IMR-90 (cell line): ENCODE measurements around the gene MTMR4.

Experiments
- BHLHE40 ChIP-seq: fragments of 150-350 bp; IDR thresholded peaks from 2 replicates; pipeline ENCODE4 v1.6.1; 2016; ENCODE audit warnings: mild to moderate bottlenecking, low read depth, low read length
- CEBPB ChIP-seq: IDR thresholded peaks from 2 replicates; pipeline ENCODE4 v1.6.1; 2012; ENCODE audit warnings: low read depth, low read length, improper control_type of control experiment
- CHD1 ChIP-seq: IDR thresholded peaks from 2 replicates; pipeline ENCODE4 v1.6.1; 2012; ENCODE audit warnings: low read depth, low read length, improper control_type of control experiment
- FOS ChIP-seq: fragments of 150-350 bp; IDR thresholded peaks from 2 replicates; pipeline ENCODE4 v1.6.1; 2016; ENCODE audit warnings: low read depth, low read length
- MAFK ChIP-seq: IDR thresholded peaks from 2 replicates; pipeline ENCODE4 v1.6.1; 2012; ENCODE audit warnings: low read depth, low read length, improper control_type of control experiment
- MXI1 ChIP-seq: IDR thresholded peaks from 2 replicates; pipeline ENCODE4 v1.6.1; 2012; ENCODE audit warnings: low read depth, mild to moderate bottlenecking, low read length, moderate library complexity, borderline replicate concordance
- NFE2L2 ChIP-seq: fragments of 150-350 bp; IDR thresholded peaks from 2 replicates; pipeline ENCODE4 v1.6.1; 2016; ENCODE audit warnings: low read depth, mild to moderate bottlenecking, low read length
- POLR2A ChIP-seq: IDR thresholded peaks from 2 replicates; pipeline ENCODE4 v1.6.1; 2012; ENCODE audit warnings: mild to moderate bottlenecking, low read depth, low read length
- RAD21 ChIP-seq: IDR thresholded peaks from 2 replicates; pipeline ENCODE4 v1.6.1; 2012; ENCODE audit warnings: low read length, improper control_type of control experiment
- SMC3 ChIP-seq: fragments of 150-350 bp; IDR thresholded peaks from 2 replicates; pipeline ENCODE4 v1.6.1; 2016; ENCODE audit warnings: low read depth, mild to moderate bottlenecking, antibody characterized with exemption, low read length, moderate library complexity
- TF ChIP-seq, protein P1 (sequence below): fragments of 150-350 bp; IDR thresholded peaks from 2 replicates; pipeline ENCODE4 v1.6.1; 2016; ENCODE audit warnings: low read depth, mild to moderate bottlenecking, low read length, moderate library complexity, borderline replicate concordance
- TF ChIP-seq, protein P2 (sequence below): conservative IDR thresholded peaks from 2 replicates; pipeline ENCODE4 v1.5.1; 2012; ENCODE audit warnings: mild to moderate bottlenecking, low read depth, low read length, improper control_type of control experiment

DNA sequence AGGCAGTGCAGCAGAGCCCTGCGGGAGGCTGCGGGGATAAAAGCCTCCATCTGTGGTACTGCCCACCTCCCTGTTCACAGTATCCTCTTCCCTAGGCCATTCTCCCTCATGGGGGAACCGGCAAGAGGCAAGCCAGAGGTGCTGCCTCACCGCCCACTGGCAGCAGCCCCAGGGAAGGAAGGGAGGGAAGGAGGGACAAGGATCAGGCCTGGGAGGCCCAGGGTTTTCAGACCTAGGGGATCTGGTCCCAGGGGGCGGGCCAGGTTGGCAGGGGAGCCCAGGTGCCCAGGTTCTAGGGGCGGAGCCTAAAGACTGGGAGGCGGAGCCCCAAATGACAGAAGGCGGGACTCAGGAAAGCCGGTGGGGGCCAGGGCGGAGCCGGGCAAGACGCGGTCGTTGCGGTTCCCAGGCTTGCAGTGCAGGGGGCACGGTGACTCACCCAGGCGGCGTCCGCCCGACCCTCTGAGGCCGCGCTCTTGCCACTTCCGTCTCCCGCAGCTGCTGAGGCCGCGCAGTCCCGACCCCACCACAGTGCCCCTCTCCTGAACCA is 3.0 kb upstream of the MTMR4 start:
- TF ChIP-seq POLR2A (no peak), MXI1 (0 out of 2 replicates have a peak, but pooled peaks have one; percentile 16), SMC3 (no peak), MAFK (no peak), BHLHE40 (no peak), CEBPB (no peak), CHD1 (no peak), RAD21 (no peak), FOS (no peak), NFE2L2 (no peak)
- TF ChIP-seq, protein P1, sequence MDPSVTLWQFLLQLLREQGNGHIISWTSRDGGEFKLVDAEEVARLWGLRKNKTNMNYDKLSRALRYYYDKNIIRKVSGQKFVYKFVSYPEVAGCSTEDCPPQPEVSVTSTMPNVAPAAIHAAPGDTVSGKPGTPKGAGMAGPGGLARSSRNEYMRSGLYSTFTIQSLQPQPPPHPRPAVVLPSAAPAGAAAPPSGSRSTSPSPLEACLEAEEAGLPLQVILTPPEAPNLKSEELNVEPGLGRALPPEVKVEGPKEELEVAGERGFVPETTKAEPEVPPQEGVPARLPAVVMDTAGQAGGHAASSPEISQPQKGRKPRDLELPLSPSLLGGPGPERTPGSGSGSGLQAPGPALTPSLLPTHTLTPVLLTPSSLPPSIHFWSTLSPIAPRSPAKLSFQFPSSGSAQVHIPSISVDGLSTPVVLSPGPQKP = no peak
- TF ChIP-seq, protein P2, sequence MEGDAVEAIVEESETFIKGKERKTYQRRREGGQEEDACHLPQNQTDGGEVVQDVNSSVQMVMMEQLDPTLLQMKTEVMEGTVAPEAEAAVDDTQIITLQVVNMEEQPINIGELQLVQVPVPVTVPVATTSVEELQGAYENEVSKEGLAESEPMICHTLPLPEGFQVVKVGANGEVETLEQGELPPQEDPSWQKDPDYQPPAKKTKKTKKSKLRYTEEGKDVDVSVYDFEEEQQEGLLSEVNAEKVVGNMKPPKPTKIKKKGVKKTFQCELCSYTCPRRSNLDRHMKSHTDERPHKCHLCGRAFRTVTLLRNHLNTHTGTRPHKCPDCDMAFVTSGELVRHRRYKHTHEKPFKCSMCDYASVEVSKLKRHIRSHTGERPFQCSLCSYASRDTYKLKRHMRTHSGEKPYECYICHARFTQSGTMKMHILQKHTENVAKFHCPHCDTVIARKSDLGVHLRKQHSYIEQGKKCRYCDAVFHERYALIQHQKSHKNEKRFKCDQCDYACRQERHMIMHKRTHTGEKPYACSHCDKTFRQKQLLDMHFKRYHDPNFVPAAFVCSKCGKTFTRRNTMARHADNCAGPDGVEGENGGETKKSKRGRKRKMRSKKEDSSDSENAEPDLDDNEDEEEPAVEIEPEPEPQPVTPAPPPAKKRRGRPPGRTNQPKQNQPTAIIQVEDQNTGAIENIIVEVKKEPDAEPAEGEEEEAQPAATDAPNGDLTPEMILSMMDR = no peak
